Activated CD4-positive, alpha-beta T cell treated with anti-CD3 and anti-CD28 coated beads, Interleukin-2, amount 10 ng/mL, durations not matched to agents 7 days and 5 days (primary cell): Measurements from ENCODE around the gene PDE4D. TPM values are rescaled to one million over a fixed set of nuclear protein-coding genes. Genes with fewer than 3 reads are reported as not detected.
"Not testable (repeated sequence)": the region's sequence is repeated elsewhere in the genome, so short reads cannot be mapped to it uniquely, and the experiment has no call there.

Source experiments
- CTCF ChIA-PET: fragments of 350-600 bp; sonication (Branson Sonifier 250); formaldehyde crosslinking; loops from one replicate; lab custom pipeline; 2021; ENCODE audit warnings: antibody characterized with exemption; lab: Charles Lee
- POLR2A ChIA-PET: fragments of 350-600 bp; sonication (Branson Sonifier 250); formaldehyde crosslinking; loops from one replicate; lab custom pipeline; 2021; ENCODE audit warnings: antibody characterized with exemption; lab: Charles Lee
- DNase-seq: peaks from one replicate; pipeline ENCODE4 v3.0.0-alpha.2; 2020
- H3K27ac Mint-ChIP-seq: one replicate; pipeline ENCODE4 v1.8.0; 2021; ENCODE audit warnings: mild to moderate bottlenecking, moderate library complexity, mixed read lengths
- H3K27me3 Mint-ChIP-seq: one replicate; pipeline ENCODE4 v1.8.0; 2021; ENCODE audit warnings: mixed read lengths
- H3K36me3 Mint-ChIP-seq: one replicate; pipeline ENCODE4 v1.8.0; 2021; ENCODE audit warnings: low read depth, mixed read lengths
- H3K4me1 Mint-ChIP-seq: one replicate; pipeline ENCODE4 v1.8.0; 2021; ENCODE audit warnings: mixed read lengths
- H3K4me3 Mint-ChIP-seq: one replicate; pipeline ENCODE4 v1.8.0; 2021; ENCODE audit warnings: mild to moderate bottlenecking, moderate library complexity, mixed read lengths
- H3K9me3 Mint-ChIP-seq: one replicate; pipeline ENCODE4 v1.8.0; 2021; ENCODE audit warnings: mixed read lengths
- total RNA-seq, 2 experiments: library from RNA; stranded (reverse); gene quantifications; one replicate each; pipeline ENCODE4 v1.2.3, GENCODE V29; 2021

Gene PDE4D
- total RNA-seq, 2 experiments from 2014 or later: 62.0 to 67.8 TPM

DNA sequence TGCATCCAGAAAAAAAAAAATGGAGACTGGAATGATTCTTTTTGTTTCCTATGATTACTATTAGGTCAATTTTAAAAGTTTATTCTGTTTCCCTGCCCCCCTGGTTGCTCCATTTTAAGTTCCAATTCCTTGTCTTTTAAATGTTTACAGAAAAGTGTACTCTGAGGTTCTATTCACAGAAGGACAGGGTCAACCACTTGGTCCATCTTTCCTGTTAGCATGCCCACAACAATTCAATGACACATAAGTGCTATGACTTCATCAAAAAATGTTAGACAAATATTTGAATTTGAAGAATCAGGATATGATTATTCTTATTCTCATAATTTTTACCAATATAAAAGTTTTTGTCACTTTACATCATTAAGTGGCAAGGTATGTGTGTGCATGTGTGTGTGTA is 123.7 kb downstream of the PDE4D start:
- no peak overlapping the region for H3K27ac Mint-ChIP-seq
- H3K27me3 Mint-ChIP-seq: peaks cover 31% of the 10 kb centered on the region
- DNase-seq: no peak
- no peak overlapping the region for H3K4me3 Mint-ChIP-seq
- no peaks in the 10 kb centered on the region for H3K36me3 Mint-ChIP-seq
- H3K4me1 Mint-ChIP-seq: peaks cover 11% of the 10 kb centered on the region
- no peaks in the 10 kb centered on the region for H3K9me3 Mint-ChIP-seq
- CTCF ChIA-PET: no interaction called here
- POLR2A ChIA-PET: no interaction called here

GRCh38 chr5:59769041-59769360 is 124.5 kb downstream of the PDE4D start:
- H3K27me3 Mint-ChIP-seq: peaks cover 31% of the 10 kb centered on the region
- peaks cover 11% of the 10 kb centered on the region for H3K4me1 Mint-ChIP-seq
- H3K9me3 Mint-ChIP-seq: no peaks in the 10 kb centered on the region
- CTCF ChIA-PET: interaction anchor here (0.5 to 0.8 kb wide), 2 partner anchors 15 to 18 kb away, joined by 3 to 5 read pairs; no protein-coding TSS in a partner anchor
- no peaks in the 10 kb centered on the region for H3K36me3 Mint-ChIP-seq
- H3K4me3 Mint-ChIP-seq: peak overlapping the region; percentile 21
- POLR2A ChIA-PET: no interaction called here
- DNase-seq: no peak
- H3K27ac Mint-ChIP-seq: no peak overlapping the region

GRCh38 chr5:59768152-59769040 is 125.1 kb downstream of the PDE4D start:
- H3K27ac Mint-ChIP-seq: no peak overlapping the region
- H3K27me3 Mint-ChIP-seq: peaks cover 31% of the 10 kb centered on the region
- H3K36me3 Mint-ChIP-seq: no peaks in the 10 kb centered on the region
- DNase-seq: no peak
- POLR2A ChIA-PET: no interaction called here
- H3K4me1 Mint-ChIP-seq: peaks cover 11% of the 10 kb centered on the region
- peak overlapping the region; percentile 21 for H3K4me3 Mint-ChIP-seq
- CTCF ChIA-PET: interaction anchor here (0.5 to 0.8 kb wide), 2 partner anchors 14 to 18 kb away, joined by 3 to 5 read pairs; no protein-coding TSS in a partner anchor
- no peaks in the 10 kb centered on the region for H3K9me3 Mint-ChIP-seq

GRCh38 chr5:59767681-59768151 is 125.8 kb downstream of the PDE4D start:
- POLR2A ChIA-PET: no interaction called here
- DNase-seq: no peak
- H3K4me1 Mint-ChIP-seq: peaks cover 11% of the 10 kb centered on the region
- H3K4me3 Mint-ChIP-seq: peak overlapping the region; percentile 21
- H3K27me3 Mint-ChIP-seq: peaks cover 31% of the 10 kb centered on the region
- CTCF ChIA-PET: interaction anchor here (1.2 kb wide), 1 partner anchor 27 kb away, joined by 3 read pairs; no protein-coding TSS in a partner anchor
- no peaks in the 10 kb centered on the region for H3K9me3 Mint-ChIP-seq
- no peak overlapping the region for H3K27ac Mint-ChIP-seq
- H3K36me3 Mint-ChIP-seq: no peaks in the 10 kb centered on the region

DNA sequence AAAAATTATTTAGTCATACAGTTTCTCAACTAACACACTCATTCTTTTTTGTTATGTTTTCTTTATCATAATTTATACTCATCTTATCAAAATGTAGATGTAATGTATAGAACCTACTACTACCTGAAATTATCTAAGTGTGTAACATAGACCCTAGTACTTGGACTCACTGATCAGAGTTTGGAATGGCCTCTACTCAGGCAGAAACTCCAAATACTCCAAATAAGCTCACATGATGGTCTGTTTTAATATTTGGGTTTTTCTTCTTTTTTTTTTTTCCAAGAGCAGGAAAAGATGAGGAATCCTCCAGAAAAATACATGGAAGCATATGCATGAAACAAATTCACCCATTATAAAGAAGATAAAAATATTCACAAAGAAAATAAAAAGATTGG is 126.3 kb downstream of the PDE4D start:
- Mint-ChIP-seq H3K27me3 (peaks cover 31% of the 10 kb centered on the region), H3K4me3 (no peak overlapping the region), H3K27ac (no peak overlapping the region), H3K4me1 (peaks cover 11% of the 10 kb centered on the region), H3K9me3 (no peaks in the 10 kb centered on the region), H3K36me3 (no peaks in the 10 kb centered on the region)
- CTCF ChIA-PET: interaction anchor here (1.2 kb wide), 1 partner anchor 28 kb away, joined by 3 read pairs; no protein-coding TSS in a partner anchor
- POLR2A ChIA-PET: no interaction called here
- DNase-seq: no peak

DNA sequence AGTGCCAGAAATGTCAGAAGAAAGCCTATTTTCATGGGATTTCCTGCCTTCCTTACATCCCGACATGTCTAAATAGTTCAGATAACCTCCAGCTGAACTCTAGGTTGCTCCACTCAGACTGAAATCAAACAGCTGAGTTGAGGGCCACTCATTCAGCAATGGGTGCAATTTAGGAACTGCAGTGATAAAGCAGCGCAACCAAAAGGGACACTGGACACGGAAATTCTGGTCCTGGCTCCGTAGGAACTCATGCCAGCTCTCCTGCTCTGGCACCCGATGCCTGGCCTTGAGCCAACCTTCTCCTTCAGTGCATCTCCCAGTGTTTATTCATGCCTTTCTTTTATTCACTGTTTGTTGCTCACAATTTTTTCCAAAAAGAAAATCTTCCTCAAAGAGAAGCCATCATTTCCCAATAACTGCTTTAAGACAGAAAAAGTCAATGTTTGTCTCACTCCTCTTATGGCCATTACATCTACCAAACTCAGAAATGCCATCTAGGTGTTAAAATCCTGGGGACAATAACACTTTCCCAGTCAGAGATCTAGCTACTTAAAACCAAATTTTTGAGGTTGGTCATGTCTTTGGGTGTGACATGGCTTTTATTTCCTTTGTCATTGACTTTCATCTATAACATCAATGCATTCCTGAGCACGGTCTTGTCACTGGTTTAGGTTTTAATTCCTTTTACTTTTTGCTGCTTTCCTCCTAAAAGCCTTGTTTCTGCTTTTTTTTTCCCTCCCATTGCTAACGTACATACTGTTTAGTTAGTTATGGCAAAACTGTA is 126.9 kb downstream of the PDE4D start:
- no peak overlapping the region for H3K27ac Mint-ChIP-seq
- H3K4me1 Mint-ChIP-seq: peaks cover 11% of the 10 kb centered on the region
- H3K36me3 Mint-ChIP-seq: no peaks in the 10 kb centered on the region
- peaks cover 31% of the 10 kb centered on the region for H3K27me3 Mint-ChIP-seq
- CTCF ChIA-PET: interaction anchor here (1.2 kb wide), 1 partner anchor 28 kb away, joined by 3 read pairs; no protein-coding TSS in a partner anchor
- H3K9me3 Mint-ChIP-seq: no peaks in the 10 kb centered on the region
- no peak for DNase-seq
- H3K4me3 Mint-ChIP-seq: no peak overlapping the region
- POLR2A ChIA-PET: no interaction called here

DNA sequence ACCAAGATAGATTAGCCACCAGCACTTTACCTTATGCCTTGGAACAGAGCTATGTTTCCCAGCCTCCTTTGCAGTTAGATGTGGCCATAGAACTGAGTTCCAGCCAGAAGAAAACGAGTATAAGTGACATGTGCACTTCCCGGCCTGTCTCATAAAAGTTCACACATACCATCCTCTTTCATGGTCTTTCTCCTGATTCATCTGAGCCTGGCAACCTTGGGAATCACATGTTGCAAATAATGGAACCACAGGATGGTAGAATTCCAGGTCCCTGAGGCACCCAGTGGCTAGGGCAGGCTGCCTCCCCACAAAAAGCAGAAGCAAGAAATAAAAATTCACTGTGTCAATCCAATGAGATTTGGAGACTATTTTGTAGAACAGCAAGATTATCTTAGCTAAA is 128.1 kb downstream of the PDE4D start:
- POLR2A ChIA-PET: interaction anchor here (0.6 kb wide), 1 partner anchor 967 kb away, joined by 3 read pairs; no protein-coding TSS in a partner anchor
- H3K27me3 Mint-ChIP-seq: peaks cover 31% of the 10 kb centered on the region

DNA sequence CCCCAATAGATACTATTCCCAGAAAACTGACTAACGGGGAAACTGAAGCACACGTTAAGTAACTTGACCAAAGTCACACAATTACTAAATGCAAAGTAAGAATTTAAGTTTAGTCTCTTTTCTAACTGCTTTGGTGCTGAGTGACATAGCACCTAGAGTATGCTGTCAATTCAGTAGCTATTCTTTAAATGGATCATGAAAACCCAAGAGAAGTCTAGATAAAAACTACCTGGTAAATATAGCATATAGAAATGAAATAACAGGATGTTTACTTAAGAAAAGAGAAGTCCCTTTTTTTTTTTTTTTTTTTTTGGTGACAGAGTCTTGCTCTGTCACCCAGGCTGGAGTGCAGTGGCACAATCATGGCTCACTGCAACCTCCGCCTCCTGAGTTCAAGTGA is 129.2 kb downstream of the PDE4D start:
- DNase-seq: no peak
- ChIA-PET CTCF (interaction anchor here (1.2 kb wide), 1 partner anchor 26 kb away, joined by 3 read pairs; no protein-coding TSS in a partner anchor), POLR2A (no interaction called here)
- H3K4me3 Mint-ChIP-seq: no peak overlapping the region
- no peak overlapping the region for H3K27ac Mint-ChIP-seq
- H3K36me3 Mint-ChIP-seq: no peaks in the 10 kb centered on the region
- H3K27me3 Mint-ChIP-seq: peaks cover 25% of the 10 kb centered on the region
- H3K4me1 Mint-ChIP-seq: peaks cover 11% of the 10 kb centered on the region
- no peaks in the 10 kb centered on the region for H3K9me3 Mint-ChIP-seq

More for the DNA sequence above, 128.1 kb downstream of the PDE4D start:
- no peaks in the 10 kb centered on the region for H3K36me3 Mint-ChIP-seq
- no peak overlapping the region for H3K27ac Mint-ChIP-seq
- CTCF ChIA-PET: interaction anchor here (1.0 to 1.2 kb wide), 2 partner anchors 20 to 25 kb away, joined by 3 read pairs; no protein-coding TSS in a partner anchor
- no peak for DNase-seq
- no peaks in the 10 kb centered on the region for H3K9me3 Mint-ChIP-seq
- H3K4me3 Mint-ChIP-seq: no peak overlapping the region
- H3K4me1 Mint-ChIP-seq: peaks cover 11% of the 10 kb centered on the region

GRCh38 chr5:59763541-59763940 is 130.0 kb downstream of the PDE4D start:
- CTCF ChIA-PET: interaction anchor here (1.3 kb wide), 1 partner anchor 316 kb away, joined by 4 read pairs; no protein-coding TSS in a partner anchor
- Mint-ChIP-seq H3K27ac (no peak overlapping the region), H3K27me3 (peaks cover 18% of the 10 kb centered on the region), H3K36me3 (no peaks in the 10 kb centered on the region), H3K4me1 (peaks cover 6% of the 10 kb centered on the region), H3K4me3 (no peak overlapping the region), H3K9me3 (no peaks in the 10 kb centered on the region)
- POLR2A ChIA-PET: no interaction called here
- DNase-seq: no peak

DNA sequence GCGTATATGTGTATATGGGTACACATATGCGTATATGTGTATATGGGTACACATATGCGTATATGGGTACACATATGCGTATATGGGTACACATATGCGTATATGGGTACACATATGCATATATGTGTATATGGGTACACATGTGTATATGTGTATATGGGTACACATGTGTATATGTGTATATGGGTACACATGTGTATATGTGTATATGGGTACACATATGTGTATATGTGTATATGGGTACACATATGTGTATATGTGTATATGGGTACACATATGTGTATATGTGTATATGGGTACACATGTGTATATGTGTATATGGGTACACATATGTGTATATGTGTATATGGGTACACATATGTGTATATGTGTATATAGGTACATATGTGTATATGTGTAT is 131.3 kb downstream of the PDE4D start:
- POLR2A ChIA-PET, H3K9me3 Mint-ChIP-seq, H3K4me3 Mint-ChIP-seq, H3K27me3 Mint-ChIP-seq, H3K4me1 Mint-ChIP-seq, H3K36me3 Mint-ChIP-seq, H3K27ac Mint-ChIP-seq, DNase-seq: not testable (repeated sequence)
- CTCF ChIA-PET: interaction anchor here (1.3 kb wide), 1 partner anchor 315 kb away, joined by 4 read pairs; no protein-coding TSS in a partner anchor

GRCh38 chr5:59760785-59761348 is 132.7 kb downstream of the PDE4D start:
- ChIA-PET CTCF (interaction anchor here (0.9 kb wide), 1 partner anchor 586 kb away, joined by 3 read pairs; no protein-coding TSS in a partner anchor), POLR2A (no interaction called here)
- Mint-ChIP-seq H3K4me3 (no peak overlapping the region), H3K27me3 (peaks cover 1% of the 10 kb centered on the region), H3K9me3 (no peaks in the 10 kb centered on the region), H3K27ac (no peak overlapping the region), H3K4me1 (no peaks in the 10 kb centered on the region), H3K36me3 (no peaks in the 10 kb centered on the region)
- DNase-seq: peak; percentile 7

- Mint-ChIP-seq H3K36me3 (no peaks in the 10 kb centered on the region), H3K27ac (no peak overlapping the region), H3K27me3 (no peaks in the 10 kb centered on the region), H3K4me3 (no peak overlapping the region), H3K9me3 (no peaks in the 10 kb centered on the region), H3K4me1 (no peaks in the 10 kb centered on the region)
- ChIA-PET CTCF (no interaction called here), POLR2A (no interaction called here)
- no peak for DNase-seq
These were observed 133.8 kb downstream of the PDE4D start for GRCh38 chr5:59759600-59760351.
